Left ventricle myocardium inferior (tissue), 1 donor: ENCODE measurements around the gene PKNOX2. TPM values are rescaled to one million over a fixed set of nuclear protein-coding genes. Genes with fewer than 3 reads are reported as not detected.

ENCODE experiments used
- DNase-seq: peaks from one replicate; pipeline ENCODE4 v3.0.0-alpha.2; 2020
- H3K27ac ChIP-seq: fragments of 200-600 bp; replicated peaks from 2 replicates; pipeline ENCODE4 v1.8.0; 2021
- H3K27me3 ChIP-seq: fragments of 200-600 bp; 2 replicates; pipeline ENCODE4 v1.8.0; 2021; ENCODE audit warnings: low read depth
- H3K36me3 ChIP-seq: fragments of 200-600 bp; 2 replicates; pipeline ENCODE4 v1.8.0; 2021
- H3K4me1 ChIP-seq: fragments of 200-600 bp; 2 replicates; pipeline ENCODE4 v1.8.0; 2021
- H3K4me3 ChIP-seq: fragments of 200-600 bp; 2 replicates; pipeline ENCODE4 v1.8.0; 2021; ENCODE audit warnings: mild to moderate bottlenecking, moderate library complexity
- H3K9me3 ChIP-seq: fragments of 200-600 bp; replicated peaks from 2 replicates; pipeline ENCODE4 v1.8.0; 2021
- intact Hi-C: fragments of 100-400 bp; cut with micrococcal nuclease; formaldehyde crosslinking; loops from one replicate; pipeline ENCODE4 v1.11.0; 2022
- total RNA-seq: library from RNA; stranded (reverse); fragmentation: NEBNext Ultra II Directional; extraction: Animal tissue kit (Norgen Biotek cat#: 25700); gene quantifications from one replicate; pipeline ENCODE4 v1.2.1, GENCODE V29; 2021
- TF ChIP-seq, protein P1 (sequence below): fragments of 200-600 bp; IDR thresholded peaks from 2 replicates; pipeline ENCODE4 v1.8.0; 2021; ENCODE audit warnings: antibody characterized with exemption, mild to moderate bottlenecking, borderline replicate concordance
- donor health status: DM: no; HTN: yes; CAD: no; lungs with severe emphysema.

Gene PKNOX2
- total RNA-seq, 1 donor from 2014 or later: 6.2 TPM

GRCh38 chr11:125256541-125257189 lies 92.1 kb downstream of the PKNOX2 start:
- no peak overlapping the region for H3K4me3 ChIP-seq
- no peaks in the 10 kb centered on the region for H3K36me3 ChIP-seq
- no peak for DNase-seq
- H3K4me1 ChIP-seq: peaks cover 30% of the 10 kb centered on the region
- H3K27ac ChIP-seq: peak overlapping the region; percentile 38
- H3K27me3 ChIP-seq: peaks cover 43% of the 10 kb centered on the region
- TF ChIP-seq, protein P1, sequence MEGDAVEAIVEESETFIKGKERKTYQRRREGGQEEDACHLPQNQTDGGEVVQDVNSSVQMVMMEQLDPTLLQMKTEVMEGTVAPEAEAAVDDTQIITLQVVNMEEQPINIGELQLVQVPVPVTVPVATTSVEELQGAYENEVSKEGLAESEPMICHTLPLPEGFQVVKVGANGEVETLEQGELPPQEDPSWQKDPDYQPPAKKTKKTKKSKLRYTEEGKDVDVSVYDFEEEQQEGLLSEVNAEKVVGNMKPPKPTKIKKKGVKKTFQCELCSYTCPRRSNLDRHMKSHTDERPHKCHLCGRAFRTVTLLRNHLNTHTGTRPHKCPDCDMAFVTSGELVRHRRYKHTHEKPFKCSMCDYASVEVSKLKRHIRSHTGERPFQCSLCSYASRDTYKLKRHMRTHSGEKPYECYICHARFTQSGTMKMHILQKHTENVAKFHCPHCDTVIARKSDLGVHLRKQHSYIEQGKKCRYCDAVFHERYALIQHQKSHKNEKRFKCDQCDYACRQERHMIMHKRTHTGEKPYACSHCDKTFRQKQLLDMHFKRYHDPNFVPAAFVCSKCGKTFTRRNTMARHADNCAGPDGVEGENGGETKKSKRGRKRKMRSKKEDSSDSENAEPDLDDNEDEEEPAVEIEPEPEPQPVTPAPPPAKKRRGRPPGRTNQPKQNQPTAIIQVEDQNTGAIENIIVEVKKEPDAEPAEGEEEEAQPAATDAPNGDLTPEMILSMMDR: no peak
- H3K9me3 ChIP-seq: no peaks in the 10 kb centered on the region
- intact Hi-C loops: no loop called here

DNA sequence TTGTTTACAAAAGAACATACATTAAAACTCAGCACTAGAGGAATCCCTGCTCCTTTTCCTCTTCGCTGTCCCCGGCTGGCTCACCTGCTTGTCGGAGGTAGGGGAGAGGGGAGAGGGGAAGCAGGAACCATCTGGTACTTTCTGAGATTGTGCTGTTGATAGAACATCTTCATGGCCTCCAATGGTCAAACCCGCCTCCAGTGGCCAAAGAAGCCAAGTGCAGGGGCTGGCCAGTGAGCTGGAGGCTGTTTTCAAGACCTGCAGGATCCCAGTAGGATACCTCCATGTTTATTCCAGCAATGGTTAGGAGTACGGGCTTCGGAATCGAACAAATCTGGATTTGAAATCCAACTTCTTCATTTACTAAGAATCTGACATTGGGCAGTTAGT lies 92.6 kb downstream of the PKNOX2 start:
- no peaks in the 10 kb centered on the region for H3K36me3 ChIP-seq
- H3K27me3 ChIP-seq: peaks cover 48% of the 10 kb centered on the region
- no peak overlapping the region for H3K27ac ChIP-seq
- no peaks in the 10 kb centered on the region for H3K9me3 ChIP-seq
- intact Hi-C loops: no loop called here
- H3K4me3 ChIP-seq: no peak overlapping the region
- peaks cover 35% of the 10 kb centered on the region for H3K4me1 ChIP-seq
- TF ChIP-seq, protein P1: no peak
- no peak for DNase-seq

- Histone ChIP-seq H3K27me3 (peaks cover 54% of the 10 kb centered on the region), H3K9me3 (no peaks in the 10 kb centered on the region), H3K36me3 (no peaks in the 10 kb centered on the region), H3K27ac (no peak overlapping the region), H3K4me3 (no peak overlapping the region), H3K4me1 (peaks cover 40% of the 10 kb centered on the region)
- intact Hi-C loops: no loop called here
- no peak for DNase-seq
- TF ChIP-seq, protein P1: no peak
Observed at GRCh38 chr11:125257751-125258150, 93.2 kb downstream of the PKNOX2 start.

DNA sequence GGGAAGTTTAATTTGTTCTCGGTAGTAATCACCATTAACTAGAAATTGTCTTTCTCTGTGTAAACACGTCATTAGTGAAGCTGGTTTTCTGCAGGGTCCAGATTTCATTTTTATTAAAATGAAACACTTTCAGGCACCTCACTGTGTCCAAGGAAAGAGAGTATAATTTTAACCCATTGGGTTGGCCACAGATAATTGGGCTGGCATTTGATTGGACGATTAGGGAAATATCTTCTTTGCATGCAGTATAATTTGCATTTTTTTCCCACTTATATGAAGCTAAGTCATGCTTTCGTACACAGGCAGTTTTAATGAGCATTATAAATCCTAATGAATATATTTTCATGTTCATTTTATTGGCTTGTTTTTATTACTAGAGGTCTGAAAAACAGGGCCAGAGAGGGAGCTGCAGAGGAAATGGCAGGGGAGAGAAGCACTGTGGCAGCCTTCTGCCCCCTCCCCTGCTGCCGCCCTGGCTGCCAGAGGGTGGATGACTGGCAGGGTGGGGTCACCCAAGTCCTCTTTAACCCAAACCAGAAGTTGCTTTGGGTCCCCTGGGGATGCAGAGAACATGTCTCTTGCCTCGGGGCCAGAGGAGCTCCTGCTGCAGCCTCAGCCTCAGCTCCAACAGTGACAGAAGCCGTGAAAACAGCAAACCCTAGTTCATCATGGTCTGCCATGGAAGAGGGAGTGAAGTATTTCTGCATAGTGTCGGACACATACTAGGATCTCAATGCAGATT lies 93.9 kb downstream of the PKNOX2 start:
- intact Hi-C loops: no loop called here
- Histone ChIP-seq H3K4me3 (no peak overlapping the region), H3K9me3 (no peaks in the 10 kb centered on the region), H3K27me3 (peaks cover 61% of the 10 kb centered on the region), H3K36me3 (no peaks in the 10 kb centered on the region), H3K4me1 (peaks cover 43% of the 10 kb centered on the region), H3K27ac (no peak overlapping the region)
- DNase-seq: no peak
- TF ChIP-seq, protein P1: no peak

GRCh38 chr11:125261588-125261987 lies 97.0 kb downstream of the PKNOX2 start:
- Histone ChIP-seq H3K9me3 (no peaks in the 10 kb centered on the region), H3K27ac (no peak overlapping the region), H3K4me1 (peaks cover 41% of the 10 kb centered on the region), H3K4me3 (no peak overlapping the region), H3K36me3 (no peaks in the 10 kb centered on the region), H3K27me3 (peaks cover 66% of the 10 kb centered on the region)
- TF ChIP-seq, protein P1: no peak
- DNase-seq: no peak
- intact Hi-C loops: no loop called here
